Transverse colon (tissue), 4 donors: ENCODE measurements around the gene LY86. TPM values are rescaled to one million over a fixed set of nuclear protein-coding genes. Genes with fewer than 3 reads are reported as not detected.

Experiments used
- DNase-seq: peaks from one replicate; pipeline ENCODE4 v3.0.0-alpha.2; 2019
- H3K27ac ChIP-seq, 4 donors: fragments of 200-600 bp; sonication (generic); 2 replicates each; pipeline ENCODE4 v1.5.1; 2016 to 2018; ENCODE audit warnings: inconsistent platforms in 4 of 4
- H3K27me3 ChIP-seq: fragments of 200-600 bp; sonication (generic); 2 replicates; pipeline ENCODE4 v1.5.1; 2017; ENCODE audit warnings: inconsistent platforms
- H3K36me3 ChIP-seq, 4 donors: fragments of 200-600 bp; sonication (generic); 2 replicates each; pipeline ENCODE4 v1.5.1; 2017 to 2019; ENCODE audit warnings: inconsistent platforms in 4 of 4
- H3K4me1 ChIP-seq, 4 donors: fragments of 200-600 bp; sonication (generic); 2 replicates each; pipeline ENCODE4 v1.5.1; 2017 to 2020; ENCODE audit warnings: inconsistent platforms in 4 of 4
- H3K4me3 ChIP-seq, 4 donors: fragments of 200-600 bp; sonication (generic); 1 replicate in 1 of 4; 2 replicates in 3 of 4; pipeline versions ENCODE4 v1.5.1 to v1.6.1; 2017 to 2019; ENCODE audit warnings: inconsistent platforms in 4 of 4
- H3K9me3 ChIP-seq, 2 donors: fragments of 200-600 bp; sonication (generic); 2 replicates each; pipeline ENCODE4 v1.5.1; 2017 to 2019; ENCODE audit warnings: inconsistent platforms in 2 of 2
- CTCF ChIP-seq, 5 experiments: fragments of 200-600 bp in 3 of 5; fragments of 450-650 bp in 2 of 5; sonication (generic) in 3 of 5; IDR thresholded peaks; 1 replicate in 2 of 5; 2 replicates in 3 of 5; pipeline ENCODE4 v1.5.1; 2016 to 2017; ENCODE audit warnings: antibody characterized with exemption in 5 of 5, inconsistent platforms in 3 of 5, mild to moderate bottlenecking in 2 of 5, moderate library complexity in 1 of 5
- EP300 ChIP-seq: sonication (generic); formaldehyde crosslinking; IDR thresholded peaks from one replicate; pipeline ENCODE4 v1.6.1; 2017; ENCODE audit warnings: antibody characterized with exemption, low read depth
- POLR2A ChIP-seq: fragments of 450-650 bp; IDR thresholded peaks from one replicate; pipeline ENCODE4 v1.6.1; 2016; ENCODE audit warnings: antibody characterized with exemption, mild to moderate bottlenecking, moderate library complexity
- POLR2AphosphoS5 ChIP-seq, 3 donors: sonication (generic); formaldehyde crosslinking; IDR thresholded peaks; one replicate each; pipeline ENCODE4 v1.6.1; 2016; ENCODE audit warnings: antibody characterized with exemption in 3 of 3
- WGBS, 2 donors: methylation state at CpG; one replicate each; pipeline ENCODE4 v1.1.5; 2018; ENCODE audit warnings: low coverage in 1 of 2; 5-methylcytosine and 5-hydroxymethylcytosine counted together
- in situ Hi-C, 4 donors: fragments of 200-750 bp; cut with MboI; loops; one replicate each; pipeline versions ENCODE4 v1.15.0 to v1.15.1; 2017; ENCODE audit warnings: low sequenced_read_pairs in 3 of 4, low pct_ligation_motif_present in 1 of 4, low pct_unique_long_range_greater_than_20kb in 1 of 4
- intact Hi-C: fragments of 100-400 bp; cut with DNase I; formaldehyde crosslinking; loops from one replicate; pipeline ENCODE4 v1.15.1; 2023; ENCODE audit warnings: low total_unique reads
- total RNA-seq, 4 donors: library from RNA; depleted of rRNA; stranded (reverse); fragments of >200 nt; gene quantifications; one replicate each; pipeline ENCODE4 v1.1.0, GENCODE V29; 2016

The LY86 gene
- total RNA-seq, 4 donors from 2014 or later: 10.0 TPM; not detected in 3

GRCh38 chr6:6690144-6690483, 101.6 kb downstream of the LY86 start:
- no peak for DNase-seq
- in situ Hi-C loops: loop anchor here in 1 of 4 donors (25.0 kb wide), 2 partner anchors 547 to 897 kb away; partner anchors contain the start of gene SNRNP48
- WGBS, 2 donors: 88% methylated on average over 2 of the region's 2 CpGs; no CpG with 5 or more reads in 1 of the 2 donors
- Histone ChIP-seq H3K27me3 (no peaks in the 10 kb centered on the region), H3K4me3 (no peak overlapping the region), H3K4me1 (peaks cover 11 to 58% (median 42%) of the 10 kb centered on the region in 4 donors), H3K27ac (peak overlapping the region; percentile 84 to 91 (median 86)), H3K36me3 (no peaks in the 10 kb centered on the region), H3K9me3 (no peaks in the 10 kb centered on the region)
- intact Hi-C loops: no loop called here
- TF ChIP-seq EP300 (no peak), CTCF (IDR thresholded peaks at IDR 0.05) (no peak), POLR2AphosphoS5 (IDR thresholded peaks at IDR 0.05) (no peak), POLR2A (no peak)

- H3K27ac ChIP-seq: peak overlapping the region; percentile 86 to 90 (median 88)
- in situ Hi-C loops: loop anchor here in 1 of 4 donors (25.0 kb wide), 2 partner anchors 543 to 893 kb away; partner anchors contain the start of gene SNRNP48
Measured at GRCh38 chr6:6694368-6694780, 105.9 kb downstream of the LY86 start.

GRCh38 chr6:6694825-6695624, 106.5 kb downstream of the LY86 start:
- Histone ChIP-seq H3K9me3 (no peaks in the 10 kb centered on the region), H3K4me1 (peaks cover 33 to 63% (median 53%) of the 10 kb centered on the region in 4 donors), H3K4me3 (no peak overlapping the region), H3K36me3 (no peaks in the 10 kb centered on the region), H3K27me3 (no peaks in the 10 kb centered on the region), H3K27ac (peak overlapping the region; percentile 86 to 90 (median 88))
- TF ChIP-seq EP300: peak; percentile 29
- peak; percentile 51 to 83 (median 82) for TF ChIP-seq POLR2AphosphoS5 (IDR thresholded peaks at IDR 0.05)
- TF ChIP-seq CTCF (IDR thresholded peaks at IDR 0.05): no peak
- TF ChIP-seq POLR2A: peak; percentile 79
- in situ Hi-C loops (loop anchor here in 1 of 4 donors (25.0 kb wide), 2 partner anchors 542 to 892 kb away; partner anchors contain the start of gene SNRNP48), intact Hi-C loops (no loop called here)
- peak; percentile 86 for DNase-seq
- WGBS, 2 donors: 34 to 41% methylated on average over 5 to 18 of the region's 18 CpGs

More at GRCh38 chr6:6694368-6694780, 105.9 kb downstream of the LY86 start:
- 38% methylated on average over 6 of the region's 6 CpGs; no CpG with 5 or more reads in 1 of the 2 donors for WGBS, 2 donors
- TF ChIP-seq POLR2A (no peak), CTCF (IDR thresholded peaks at IDR 0.05) (peak in 2 of 5 experiments; percentile 4 to 11)
- no peaks in the 10 kb centered on the region for H3K36me3 ChIP-seq
- H3K4me1 ChIP-seq: peaks cover 28 to 63% (median 52%) of the 10 kb centered on the region in 4 donors
- DNase-seq: no peak
- intact Hi-C loops: no loop called here
- H3K4me3 ChIP-seq: no peak overlapping the region
- H3K27me3 ChIP-seq: no peaks in the 10 kb centered on the region
- no peaks in the 10 kb centered on the region for H3K9me3 ChIP-seq

- peak overlapping the region; percentile 86 to 90 (median 88) for H3K27ac ChIP-seq
Measured at GRCh38 chr6:6695625-6696276, 107.2 kb downstream of the LY86 start.

More at GRCh38 chr6:6695625-6696276, 107.2 kb downstream of the LY86 start:
- whole genome bisulfite sequencing, 2 donors: 17 to 59% methylated on average over 3 to 6 of the region's 6 CpGs
- Histone ChIP-seq H3K4me3 (no peak overlapping the region), H3K27me3 (no peaks in the 10 kb centered on the region), H3K36me3 (no peaks in the 10 kb centered on the region), H3K4me1 (peaks cover 39 to 69% (median 58%) of the 10 kb centered on the region in 4 donors), H3K9me3 (no peaks in the 10 kb centered on the region)
- intact Hi-C loops (no loop called here), in situ Hi-C loops (loop anchor here in 1 of 4 donors (25.0 kb wide), 2 partner anchors 542 to 892 kb away; partner anchors contain the start of gene SNRNP48)
- no peak for DNase-seq
- TF ChIP-seq EP300 (no peak), CTCF (IDR thresholded peaks at IDR 0.05) (no peak), POLR2AphosphoS5 (IDR thresholded peaks at IDR 0.05) (no peak), POLR2A (no peak)
